H9 (cell line): ENCODE results near the gene EIF5A2. TPM values are rescaled to one million over a fixed set of nuclear protein-coding genes. Genes with fewer than 3 reads are reported as not detected.

Experiments
- DNase-seq: peaks from one replicate; pipeline ENCODE4 v3.0.0-alpha.2; 2017
- H2AFZ ChIP-seq: one replicate; pipeline ENCODE4 v1.6.1; 2013; ENCODE audit warnings: mild to moderate bottlenecking, low read length, control low read depth, moderate library complexity
- H2AK5ac ChIP-seq: 2 replicates; pipeline ENCODE4 v1.6.1; 2013; ENCODE audit warnings: low read length, control low read depth, mixed read lengths; ENCODE audit not compliant: insufficient read length
- H2BK120ac ChIP-seq: one replicate; pipeline ENCODE4 v1.6.1; 2013; ENCODE audit warnings: low read depth, mild to moderate bottlenecking, low read length, control low read depth, inconsistent platforms; ENCODE audit not compliant: poor library complexity, severe bottlenecking
- H2BK12ac ChIP-seq: 2 replicates; pipeline ENCODE4 v1.6.1; 2013; ENCODE audit warnings: low read length, control low read depth, mixed read lengths, low read depth; ENCODE audit not compliant: insufficient read length
- H2BK15ac ChIP-seq: 2 replicates; pipeline ENCODE4 v1.6.1; 2013; ENCODE audit warnings: low read depth, low read length, control low read depth
- H2BK20ac ChIP-seq: one replicate; pipeline ENCODE4 v1.6.1; 2013; ENCODE audit warnings: low read depth, mild to moderate bottlenecking, low read length, control low read depth, inconsistent platforms; ENCODE audit not compliant: poor library complexity, severe bottlenecking
- H2BK5ac ChIP-seq: 2 replicates; pipeline ENCODE4 v1.6.1; 2013; ENCODE audit warnings: low read length, control low read depth, mixed read lengths; ENCODE audit not compliant: insufficient read length
- H3K14ac ChIP-seq: 2 replicates; pipeline ENCODE4 v1.6.1; 2013; ENCODE audit warnings: low read length, control low read depth; ENCODE audit not compliant: insufficient read depth
- H3K18ac ChIP-seq: 2 replicates; pipeline ENCODE4 v1.6.1; 2013; ENCODE audit warnings: low read depth, mild to moderate bottlenecking, mixed read lengths, low read length, control low read depth; ENCODE audit not compliant: insufficient read length
- H3K23ac ChIP-seq: 2 replicates; pipeline ENCODE4 v1.6.1; 2013; ENCODE audit warnings: low read length, control low read depth, mixed read lengths, low read depth; ENCODE audit not compliant: insufficient read length
- H3K23me2 ChIP-seq: 2 replicates; pipeline ENCODE4 v1.6.1; 2013; ENCODE audit warnings: low read depth, mild to moderate bottlenecking, mixed read lengths, low read length, control low read depth; ENCODE audit not compliant: insufficient read length, poor library complexity, severe bottlenecking
- H3K27ac ChIP-seq: 2 replicates; pipeline ENCODE4 v1.5.1; 2013; ENCODE audit warnings: low read length, control low read depth, mixed read lengths, low read depth; ENCODE audit not compliant: insufficient read length
- H3K27me3 ChIP-seq: 2 replicates; pipeline ENCODE4 v1.6.1; 2013; ENCODE audit warnings: low read length, control low read depth, inconsistent platforms; ENCODE audit not compliant: insufficient read depth
- H3K4ac ChIP-seq: 2 replicates; pipeline ENCODE4 v1.6.1; 2013; ENCODE audit warnings: low read depth, mild to moderate bottlenecking, control low read depth, inconsistent platforms, low read length, moderate library complexity
- H3K4me1 ChIP-seq: 2 replicates; pipeline ENCODE4 v1.6.1; 2013; ENCODE audit warnings: low read length, control low read depth, inconsistent platforms; ENCODE audit not compliant: insufficient read depth
- H3K4me2 ChIP-seq: 2 replicates; pipeline ENCODE4 v1.6.1; 2013; ENCODE audit warnings: low read length, control low read depth, mixed read lengths; ENCODE audit not compliant: insufficient read length, insufficient read depth
- H3K56ac ChIP-seq: 2 replicates; pipeline ENCODE4 v1.6.1; 2013; ENCODE audit warnings: low read depth, mild to moderate bottlenecking, mixed read lengths, low read length, control low read depth; ENCODE audit not compliant: insufficient read length
- H3K79me1 ChIP-seq: 2 replicates; pipeline ENCODE4 v1.6.1; 2013; ENCODE audit warnings: low read depth, mild to moderate bottlenecking, moderate library complexity, low read length, control low read depth, inconsistent platforms; ENCODE audit not compliant: insufficient read depth, poor library complexity, severe bottlenecking
- H3K79me2 ChIP-seq: 2 replicates; pipeline ENCODE4 v1.6.1; 2013; ENCODE audit warnings: low read length, control low read depth, inconsistent platforms; ENCODE audit not compliant: insufficient read depth
- H3K9ac ChIP-seq: 2 replicates; pipeline ENCODE4 v1.6.1; 2013; ENCODE audit warnings: low read length, control low read depth, mixed read lengths; ENCODE audit not compliant: insufficient read length; ENCODE audit errors: extremely low read depth
- H3K9me3 ChIP-seq: one replicate; pipeline ENCODE4 v1.6.1; 2013; ENCODE audit warnings: low read depth, low read length, inconsistent platforms; ENCODE audit not compliant: control insufficient read depth
- H3T11ph ChIP-seq: one replicate; pipeline ENCODE4 v1.6.1; 2013; ENCODE audit warnings: mild to moderate bottlenecking, low read length, control low read depth, inconsistent platforms
- H4K20me1 ChIP-seq: one replicate; pipeline ENCODE4 v1.6.1; 2013; ENCODE audit not compliant: control insufficient read depth, insufficient read length, insufficient read depth
- H4K5ac ChIP-seq: 2 replicates; pipeline ENCODE4 v1.6.1; 2013; ENCODE audit warnings: low read depth, mild to moderate bottlenecking, mixed read lengths, low read length, control low read depth; ENCODE audit not compliant: insufficient read length
- H4K8ac ChIP-seq: replicated peaks from 2 replicates; pipeline ENCODE4 v1.6.1; 2013; ENCODE audit warnings: low read length, control low read depth, mixed read lengths, low read depth; ENCODE audit not compliant: insufficient read length
- H4K91ac ChIP-seq: 2 replicates; pipeline ENCODE4 v1.6.1; 2013; ENCODE audit warnings: low read depth, mild to moderate bottlenecking, moderate library complexity, mixed read lengths, low read length, control low read depth; ENCODE audit not compliant: insufficient read length
- H3K27ac Mint-ChIP-seq, 3 experiments: 2 replicates in 2 of 3; 3 replicates in 1 of 3; pipeline ENCODE4 v1.8.0; 2020 to 2021; ENCODE audit warnings: mixed read lengths in 3 of 3, mild to moderate bottlenecking in 1 of 3, moderate library complexity in 1 of 3
- H3K27me3 Mint-ChIP-seq: 2 replicates; pipeline ENCODE4 v1.8.0; 2021; ENCODE audit warnings: low read depth, mild to moderate bottlenecking, moderate library complexity, mixed read lengths
- H3K36me3 Mint-ChIP-seq, 3 experiments: 2 replicates in 2 of 3; 3 replicates in 1 of 3; pipeline ENCODE4 v1.8.0; 2020 to 2021; ENCODE audit warnings: low read depth in 3 of 3, mixed read lengths in 3 of 3; ENCODE audit not compliant: insufficient read depth in 1 of 3
- H3K4me1 Mint-ChIP-seq, 2 experiments: 2 replicates each; pipeline ENCODE4 v1.8.0; 2020; ENCODE audit warnings: mixed read lengths in 2 of 2
- H3K4me3 Mint-ChIP-seq, 2 experiments: 2 replicates in 1 of 2; 3 replicates in 1 of 2; pipeline ENCODE4 v1.8.0; 2020 to 2021; ENCODE audit warnings: mild to moderate bottlenecking in 2 of 2, mixed read lengths in 2 of 2, moderate library complexity in 1 of 2
- H3K9me3 Mint-ChIP-seq, 2 experiments: 2 replicates in 1 of 2; 3 replicates in 1 of 2; pipeline ENCODE4 v1.8.0; 2020; ENCODE audit warnings: mild to moderate bottlenecking in 2 of 2, mixed read lengths in 2 of 2, moderate library complexity in 1 of 2
- CTCF ChIP-seq: fragments of 200-600 bp; sonication (generic); conservative IDR thresholded peaks from 3 replicates; pipeline ENCODE4 v1.8.0; 2021; ENCODE audit warnings: antibody characterized with exemption, mild to moderate bottlenecking
- WGBS: extraction: QIAGEN DNeasy Blood & Tissue Kit; methylation state at CpG from one replicate; pipeline ENCODE4 v1.1.7; 2013; ENCODE audit warnings: missing lambda C conversion rate, low lambda C conversion rate, mixed read lengths; ENCODE audit not compliant: insufficient read length; ENCODE audit errors: extremely low coverage; 5-methylcytosine and 5-hydroxymethylcytosine counted together
- total RNA-seq: library from RNA; stranded (reverse); gene quantifications from 2 replicates; pipeline ENCODE4 v1.2.1, GENCODE V29; 2021

EIF5A2 gene
- total RNA-seq, 1 experiment from 2014 or later, result 7.7 TPM

GRCh38 chr3:170947018-170947769 is 38.8 kb upstream of the EIF5A2 start:
- H3K56ac ChIP-seq, result no peak overlapping the region
- no peaks in the 10 kb centered on the region for H3K27me3 ChIP-seq
- H3K79me2 ChIP-seq, result no peaks in the 10 kb centered on the region
- H3K4ac ChIP-seq, result no peak overlapping the region
- H3K36me3 Mint-ChIP-seq, result peaks cover 8 to 27% (median 14%) of the 10 kb centered on the region in 3 experiments; a peak in 6 of 7 replicates
- H3K79me1 ChIP-seq, result no peaks in the 10 kb centered on the region
- H2AFZ ChIP-seq, result no peak overlapping the region
- H3K27ac ChIP-seq, result no peak overlapping the region
- H3K23me2 ChIP-seq, result no peaks in the 10 kb centered on the region
- DNase-seq, result no peak
- no CpG with 5 or more reads among the region's 25 CpGs for WGBS
- H3K4me1 Mint-ChIP-seq, result no peaks in the 10 kb centered on the region
- H3K4me1 ChIP-seq, result no peaks in the 10 kb centered on the region
- H3K18ac ChIP-seq, result no peak overlapping the region
- no peak overlapping the region for H2BK120ac ChIP-seq
- H3K4me3 Mint-ChIP-seq, result no peak overlapping the region
- H2BK15ac ChIP-seq, result no peak overlapping the region
- H3K9me3 Mint-ChIP-seq, result peaks cover 27 to 40% of the 10 kb centered on the region in 2 experiments
- no peak overlapping the region for H2BK12ac ChIP-seq
- H3K4me2 ChIP-seq, result no peak overlapping the region
- no peak overlapping the region for H2BK20ac ChIP-seq
- H4K8ac ChIP-seq, result no peak overlapping the region
- H3T11ph ChIP-seq, result no peak overlapping the region
- no peaks in the 10 kb centered on the region; the same call in 1 of the 2 replicates for H3K27me3 Mint-ChIP-seq
- TF ChIP-seq CTCF, result no peak
- H3K23ac ChIP-seq, result no peak overlapping the region
- no peaks in the 10 kb centered on the region for H3K9me3 ChIP-seq
- no peak overlapping the region for H3K27ac Mint-ChIP-seq
- no peak overlapping the region for H2AK5ac ChIP-seq
- H4K91ac ChIP-seq, result no peak overlapping the region
- H2BK5ac ChIP-seq, result no peak overlapping the region
- H3K14ac ChIP-seq, result no peak overlapping the region
- no peak overlapping the region for H4K5ac ChIP-seq
- H3K9ac ChIP-seq, result no peak overlapping the region
- H4K20me1 ChIP-seq, result no peaks in the 10 kb centered on the region
